ENCODE measurements around the gene PADI3.

GRCh38 chr1:17277511-17278159, 28.7 kb downstream of the PADI3 start:
- TF ChIP-seq GATA3 (IDR thresholded peaks at IDR 0.05; ENCODE audit: low read depth, low read length) = no peak
- no peak for TF ChIP-seq GATA2 (IDR thresholded peaks at IDR 0.05; ENCODE audit: low read depth, low read length)

All from SH-SY5Y (cell line).